ENCODE results near the gene MPC2.

GRCh38 chr1:167947733-167948132, 10.9 kb upstream of the MPC2 start:
- TF ChIP-seq POLR2A (IDR thresholded peaks at IDR 0.05) (no peak), CTCF (IDR thresholded peaks at IDR 0.05) (no peak), EP300 (IDR thresholded peaks at IDR 0.05) (no peak), POLR2AphosphoS5 (IDR thresholded peaks at IDR 0.05) (no peak)
